Measurements from ENCODE around the gene EMID1. TPM values are rescaled to one million over a fixed set of nuclear protein-coding genes. Genes with fewer than 3 reads are reported as not detected.

Gene EMID1
- total RNA-seq, 1 donor from 2014 or later = 6.7 TPM

- Histone ChIP-seq H3K4me1 (peaks cover 13% of the 10 kb centered on the region), H3K4me2 (peak overlapping the region; percentile 84), H3K4me3 (peak overlapping the region; percentile 61), H2AFZ (replicated peaks) (peak overlapping the region; percentile 84), H3K9me3 (ENCODE audit: low read depth) (no peaks in the 10 kb centered on the region), H3F3A (ENCODE audit: low read depth) (peaks cover 19% of the 10 kb centered on the region), H3K9ac (no peak overlapping the region), H3K27ac (no peak overlapping the region), H4K20me1 (ENCODE audit: low read depth) (peaks cover 10% of the 10 kb centered on the region), H3K36me3 (no peaks in the 10 kb centered on the region), H3K27me3 (peaks cover 14% of the 10 kb centered on the region), H3K79me2 (ENCODE audit: low read depth) (no peaks in the 10 kb centered on the region)
- peak; percentile 95 for DNase-seq (ENCODE audit: low spot score)
- peaks cover 11% of the 10 kb centered on the region for H3K27me3 Mint-ChIP-seq (ENCODE audit: insufficient read depth, low read depth)
- no peak overlapping the region for H3K27ac Mint-ChIP-seq
- H3K4me1 Mint-ChIP-seq = peaks cover 37% of the 10 kb centered on the region
- no peaks in the 10 kb centered on the region for H3K36me3 Mint-ChIP-seq
- no peaks in the 10 kb centered on the region for H3K9me3 Mint-ChIP-seq
- peak overlapping the region; percentile 92 for H3K4me3 Mint-ChIP-seq
- no peak for TF ChIP-seq EZH2 (IDR thresholded peaks at IDR 0.05)
- TF ChIP-seq CTCF (IDR thresholded peaks at IDR 0.05) = peak; percentile 17
Observed at GRCh38 chr22:29306835-29307595, 101.3 kb downstream of the EMID1 start.

DNA sequence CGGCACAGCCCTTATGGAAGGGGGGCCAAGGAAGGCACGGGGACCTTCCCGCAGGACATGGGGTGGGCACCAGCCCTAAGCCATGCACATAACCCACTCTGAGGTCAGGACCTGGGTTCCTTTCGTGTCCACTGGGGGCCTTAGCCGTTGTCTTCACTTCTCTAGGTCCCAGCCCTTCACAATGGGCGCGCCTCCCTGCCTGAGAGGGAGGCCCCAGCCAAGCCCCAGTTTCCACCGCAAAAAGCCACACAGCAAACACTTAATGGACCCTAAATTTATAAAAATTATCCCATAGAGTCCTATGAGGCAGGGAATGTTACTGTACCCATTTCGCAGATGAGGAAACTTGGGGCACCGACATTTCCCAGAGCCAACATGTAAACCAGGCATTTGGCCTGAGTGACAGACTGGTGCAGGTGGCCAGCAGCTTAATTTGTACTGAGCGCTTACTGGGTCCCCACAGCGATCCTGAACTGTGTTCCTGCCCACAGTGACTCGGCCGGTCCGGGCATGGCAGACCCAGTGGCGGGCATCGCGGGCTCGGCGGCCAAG, 102.0 kb downstream of the EMID1 start:
- Histone ChIP-seq H2AFZ (replicated peaks) (no peak overlapping the region), H3K4me3 (peak overlapping the region; percentile 61), H3K36me3 (no peaks in the 10 kb centered on the region), H4K20me1 (ENCODE audit: low read depth) (peaks cover 14% of the 10 kb centered on the region), H3K27ac (no peak overlapping the region), H3K79me2 (ENCODE audit: low read depth) (no peaks in the 10 kb centered on the region), H3K27me3 (peaks cover 21% of the 10 kb centered on the region), H3K4me2 (peak overlapping the region; percentile 84), H3K9me3 (ENCODE audit: low read depth) (no peaks in the 10 kb centered on the region), H3F3A (ENCODE audit: low read depth) (peaks cover 17% of the 10 kb centered on the region), H3K4me1 (peaks cover 13% of the 10 kb centered on the region), H3K9ac (no peak overlapping the region)
- Mint-ChIP-seq H3K36me3 (no peaks in the 10 kb centered on the region), H3K4me3 (peak overlapping the region; percentile 92), H3K4me1 (peaks cover 42% of the 10 kb centered on the region), H3K27ac (no peak overlapping the region), H3K27me3 (ENCODE audit: insufficient read depth, low read depth) (peaks cover 14% of the 10 kb centered on the region), H3K9me3 (no peaks in the 10 kb centered on the region)
- no peak for TF ChIP-seq CTCF (IDR thresholded peaks at IDR 0.05)
- TF ChIP-seq EZH2 (IDR thresholded peaks at IDR 0.05) = no peak
- TF ChIP-seq EZH2phosphoT487 (IDR thresholded peaks at IDR 0.05) = no peak
- DNase-seq (ENCODE audit: low spot score) = peak; percentile 21

GRCh38 chr22:29308148-29308790, 102.6 kb downstream of the EMID1 start:
- H3K9me3 Mint-ChIP-seq = no peaks in the 10 kb centered on the region
- no peak for DNase-seq (ENCODE audit: low spot score)
- Histone ChIP-seq H3F3A (ENCODE audit: low read depth) (peaks cover 17% of the 10 kb centered on the region), H2AFZ (replicated peaks) (no peak overlapping the region), H3K4me2 (no peak overlapping the region), H3K4me1 (peaks cover 13% of the 10 kb centered on the region), H3K36me3 (no peaks in the 10 kb centered on the region), H3K4me3 (no peak overlapping the region), H3K27ac (no peak overlapping the region), H3K9ac (no peak overlapping the region), H3K9me3 (ENCODE audit: low read depth) (no peaks in the 10 kb centered on the region), H3K79me2 (ENCODE audit: low read depth) (no peaks in the 10 kb centered on the region), H3K27me3 (peaks cover 27% of the 10 kb centered on the region), H4K20me1 (ENCODE audit: low read depth) (peaks cover 15% of the 10 kb centered on the region)
- peaks cover 45% of the 10 kb centered on the region for H3K4me1 Mint-ChIP-seq
- H3K4me3 Mint-ChIP-seq = peak overlapping the region; percentile 52
- no peak overlapping the region for H3K27ac Mint-ChIP-seq
- TF ChIP-seq CTCF (IDR thresholded peaks at IDR 0.05) (no peak), EZH2 (IDR thresholded peaks at IDR 0.05) (no peak), EZH2phosphoT487 (IDR thresholded peaks at IDR 0.05) (no peak)
- H3K27me3 Mint-ChIP-seq (ENCODE audit: insufficient read depth, low read depth) = peaks cover 14% of the 10 kb centered on the region
- H3K36me3 Mint-ChIP-seq = no peaks in the 10 kb centered on the region

Data from neural progenitor cell (in vitro differentiated cells).